SK-N-SH (cell line): ENCODE results near the gene GPN2. TPM values are rescaled to one million over a fixed set of nuclear protein-coding genes. Genes with fewer than 3 reads are reported as not detected.
"Not testable (repeated sequence)": the region's sequence is repeated elsewhere in the genome, so short reads cannot be mapped to it uniquely, and the experiment has no call there.

ENCODE experiments used
- CTCF ChIA-PET: fragments of 300-600, 350-600 bp; formaldehyde crosslinking; extraction: SDS; loops from one replicate; lab custom pipeline; 2021; lab: Yijun Ruan, JAX
- POLR2A ChIA-PET: fragments of 350-600 bp; sonication (Branson Sonifier 250); formaldehyde crosslinking; extraction: SDS; loops from one replicate; lab custom pipeline; 2020; ENCODE audit warnings: antibody characterized with exemption, inconsistent platforms; lab: Yijun Ruan, JAX
- DNase-seq: peaks from one replicate; pipeline ENCODE4 v3.0.0; 2012
- H2AFZ ChIP-seq: fragments of 200-600 bp; sonication (generic); 2 replicates; pipeline ENCODE4 v1.8.1; 2016; ENCODE audit warnings: antibody characterized with exemption, mild to moderate bottlenecking, low read depth
- H3F3A ChIP-seq: fragments of 200-600 bp; sonication (generic); replicated peaks from 2 replicates; pipeline ENCODE3; 2016; ENCODE audit warnings: antibody characterized with exemption, mild to moderate bottlenecking; ENCODE audit not compliant: insufficient read depth
- H3K27ac ChIP-seq, 2 experiments: fragments of 200-500 bp in 1 of 2; fragments of 200-600 bp in 1 of 2; sonication (Bioruptor generic) in 1 of 2; sonication (generic), shearing (Covaris generic) in 1 of 2; 2 replicates each; pipeline versions ENCODE4 v1.5.1 to v1.6.1; 2014 to 2016; ENCODE audit warnings: low read depth in 2 of 2, inconsistent platforms in 1 of 2, low read length in 1 of 2, mild to moderate bottlenecking in 1 of 2, mixed read lengths in 1 of 2
- H3K27me3 ChIP-seq: fragments of 200-600 bp; sonication (generic), shearing (Covaris generic); 2 replicates; pipeline ENCODE4 v1.6.1; 2016; ENCODE audit warnings: mixed run types; ENCODE audit not compliant: insufficient read depth
- H3K36me3 ChIP-seq, 2 experiments: fragments of 200-500 bp in 1 of 2; fragments of 200-600 bp in 1 of 2; sonication (Bioruptor generic) in 1 of 2; sonication (generic) in 1 of 2; replicated peaks in 1 of 2; 2 replicates each; pipeline versions ENCODE3 to v1.5.1; 2014 to 2016; ENCODE audit warnings: low read length in 1 of 2, mild to moderate bottlenecking in 1 of 2; ENCODE audit not compliant: insufficient read depth in 2 of 2, control insufficient read depth in 1 of 2
- H3K4me1 ChIP-seq, 2 experiments: fragments of 200-500 bp in 1 of 2; fragments of 200-600 bp in 1 of 2; sonication (Bioruptor generic) in 1 of 2; sonication (generic), shearing (Covaris generic) in 1 of 2; 2 replicates each; pipeline versions ENCODE4 v1.5.1 to v1.6.1; 2014 to 2016; ENCODE audit warnings: low read depth in 1 of 2, low read length in 1 of 2, mixed run types in 1 of 2; ENCODE audit not compliant: insufficient read depth in 2 of 2, control insufficient read depth in 1 of 2
- H3K4me2 ChIP-seq: fragments of 200-600 bp; sonication (generic), shearing (Covaris generic); 2 replicates; pipeline ENCODE4 v1.6.1; 2017; ENCODE audit warnings: mixed run types
- H3K4me3 ChIP-seq, 2 experiments: fragments of 200-500 bp in 1 of 2; fragments of 200-600 bp in 1 of 2; sonication (Bioruptor generic) in 1 of 2; sonication (generic), shearing (Covaris generic) in 1 of 2; 2 replicates each; pipeline versions ENCODE4 v1.5.1 to v1.8.1; 2014 to 2016; ENCODE audit warnings: low read depth in 2 of 2, inconsistent platforms in 1 of 2, low read length in 1 of 2, mild to moderate bottlenecking in 1 of 2, mixed read lengths in 1 of 2, moderate library complexity in 1 of 2
- H3K79me2 ChIP-seq: fragments of 200-600 bp; sonication (generic); 2 replicates; pipeline ENCODE4 v1.8.1; 2017; ENCODE audit warnings: mild to moderate bottlenecking; ENCODE audit not compliant: insufficient read depth
- H3K9ac ChIP-seq: fragments of 200-600 bp; sonication (generic); 2 replicates; pipeline ENCODE4 v1.6.1; 2017; ENCODE audit warnings: mixed run types
- H3K9me2 ChIP-seq: fragments of 200-600 bp; sonication (generic); 2 replicates; pipeline ENCODE4 v1.6.1; 2017; ENCODE audit warnings: mixed run types
- H3K9me3 ChIP-seq: fragments of 200-600 bp; sonication (generic); 2 replicates; pipeline ENCODE4 v1.6.1; 2017; ENCODE audit warnings: mixed run types, mild to moderate bottlenecking, moderate library complexity
- H4K20me1 ChIP-seq: fragments of 200-600 bp; sonication (generic); 2 replicates; pipeline ENCODE4 v1.6.1; 2017; ENCODE audit warnings: mild to moderate bottlenecking, mixed run types; ENCODE audit not compliant: insufficient read depth
- CHD2 ChIP-seq: fragments of 150-350 bp; IDR thresholded peaks from 2 replicates; pipeline ENCODE4 v1.6.1; 2018; ENCODE audit warnings: low read length; ENCODE audit not compliant: partially characterized antibody
- ELF1 ChIP-seq: IDR thresholded peaks from 2 replicates; pipeline ENCODE4 v1.4.0; 2012
- FOSL2 ChIP-seq: IDR thresholded peaks from 2 replicates; pipeline ENCODE4 v1.4.0; 2012; ENCODE audit warnings: low read depth, mild to moderate bottlenecking, moderate library complexity, borderline replicate concordance
- FOXJ3 ChIP-seq: sonication (generic); formaldehyde crosslinking; IDR thresholded peaks from 2 replicates; pipeline ENCODE4 v1.5.1; 2020; ENCODE audit warnings: mild to moderate bottlenecking, missing genetic modification reagents
- GABPA ChIP-seq: IDR thresholded peaks from 2 replicates; pipeline ENCODE4 v1.4.0; 2012; ENCODE audit warnings: low read depth, mild to moderate bottlenecking
- GATA2 ChIP-seq: sonication (generic); formaldehyde crosslinking; IDR thresholded peaks from 2 replicates; pipeline ENCODE4 v1.5.0; 2020; ENCODE audit warnings: mild to moderate bottlenecking, missing genetic modification reagents
- JUND ChIP-seq: IDR thresholded peaks from 2 replicates; pipeline ENCODE4 v1.4.0; 2012
- MEF2A ChIP-seq: IDR thresholded peaks from 2 replicates; pipeline ENCODE4 v1.4.0; 2012; ENCODE audit warnings: low read depth, borderline replicate concordance
- MXI1 ChIP-seq: IDR thresholded peaks from 2 replicates; pipeline ENCODE4 v1.6.1; 2012; ENCODE audit warnings: mild to moderate bottlenecking, low read depth, low read length, improper control_type of control experiment
- RCOR1 ChIP-seq: fragments of 150-350 bp; IDR thresholded peaks from 2 replicates; pipeline ENCODE4 v1.6.1; 2017; ENCODE audit warnings: antibody characterized with exemption, low read length
- SIN3A ChIP-seq: IDR thresholded peaks from 2 replicates; pipeline ENCODE4 v1.6.1; 2012; ENCODE audit warnings: low read depth, mild to moderate bottlenecking, low read length, moderate library complexity, borderline replicate concordance
- TAF1 ChIP-seq: IDR thresholded peaks from 2 replicates; pipeline ENCODE4 v1.6.1; 2012; ENCODE audit warnings: low read depth, mild to moderate bottlenecking, low read length, moderate library complexity, borderline replicate concordance
- WGBS: methylation state at CpG from one replicate; pipeline ENCODE4 v1.1.6; 2017; ENCODE audit warnings: low lambda C conversion rate; 5-methylcytosine and 5-hydroxymethylcytosine counted together
- polyA plus RNA-seq, 3 experiments: library from polyadenylated mRNA; depleted of rRNA; stranded (reverse); fragments of >200 nt; gene quantifications; 2 replicates each; pipeline ENCODE4 v1.2.3, GENCODE V29; 2012
- TF ChIP-seq, protein P1 (sequence below): IDR thresholded peaks from 2 replicates; pipeline ENCODE4 v1.4.0; 2012; ENCODE audit warnings: low read depth
- TF ChIP-seq, protein P2 (sequence below): fragments of 200-600 bp; sonication (generic); IDR thresholded peaks from 2 replicates; pipeline ENCODE4 v1.6.1; 2017; ENCODE audit warnings: antibody characterized with exemption, mild to moderate bottlenecking, moderate library complexity
- TF ChIP-seq, protein P3 (sequence below): fragments of 150-350 bp; IDR thresholded peaks from 2 replicates; pipeline ENCODE4 v1.6.1; 2016; ENCODE audit warnings: mild to moderate bottlenecking, low read depth, low read length
- TF ChIP-seq, protein P4 (sequence below): IDR thresholded peaks from 2 replicates; pipeline ENCODE4 v1.4.0; 2012; ENCODE audit warnings: low read depth, borderline replicate concordance

The GPN2 gene
- polyA plus RNA-seq, 1 of the 3 experiments (the other 2 are of a cell fraction) = 24.0 TPM

DNA sequence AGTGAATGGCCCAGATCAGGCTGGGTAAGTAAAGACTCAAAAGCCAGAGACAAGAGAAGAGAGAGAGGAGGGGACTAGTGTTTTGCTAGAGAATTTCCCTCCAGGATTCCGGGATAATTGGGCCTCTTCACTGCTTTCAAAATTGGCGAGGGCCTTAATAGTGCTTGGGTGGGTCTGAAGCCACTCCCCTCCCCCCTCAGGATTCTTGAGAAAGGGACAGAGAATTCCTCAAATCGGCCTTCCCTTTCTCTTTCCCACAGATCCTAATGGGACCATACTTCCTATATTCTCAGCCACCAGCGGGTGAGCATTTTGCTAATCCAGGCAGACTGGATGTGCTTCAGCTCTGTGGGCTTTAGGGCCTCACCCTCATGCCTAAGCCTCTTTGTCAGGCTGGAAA, 15.2 kb downstream of the GPN2 start:
- no peak overlapping the region for H3K4me2 ChIP-seq
- H3F3A ChIP-seq = peaks cover 12% of the 10 kb centered on the region
- no peak overlapping the region for H3K27ac ChIP-seq
- H3K27me3 ChIP-seq = no peaks in the 10 kb centered on the region
- H4K20me1 ChIP-seq = no peaks in the 10 kb centered on the region
- peaks cover 0 to 6% of the 10 kb centered on the region in 2 experiments; a peak in 1 of 4 replicates for H3K4me1 ChIP-seq
- no peak overlapping the region for H2AFZ ChIP-seq
- no peaks in the 10 kb centered on the region for H3K9me3 ChIP-seq
- WGBS = 93% methylated on average over 4 of the region's 4 CpGs
- H3K9ac ChIP-seq = no peak overlapping the region
- no peak overlapping the region for H3K4me3 ChIP-seq
- H3K36me3 ChIP-seq = peaks cover 20 to 26% of the 10 kb centered on the region in 2 experiments
- H3K79me2 ChIP-seq = peaks cover 4% of the 10 kb centered on the region; the same call in 1 of the 2 replicates
- no peak for DNase-seq
- no peaks in the 10 kb centered on the region for H3K9me2 ChIP-seq
- no peak for TF ChIP-seq FOSL2
- no peak for TF ChIP-seq JUND
- TF ChIP-seq, protein P1, sequence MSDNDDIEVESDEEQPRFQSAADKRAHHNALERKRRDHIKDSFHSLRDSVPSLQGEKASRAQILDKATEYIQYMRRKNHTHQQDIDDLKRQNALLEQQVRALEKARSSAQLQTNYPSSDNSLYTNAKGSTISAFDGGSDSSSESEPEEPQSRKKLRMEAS = no peak
- TF ChIP-seq RCOR1 = no peak
- no peak for TF ChIP-seq FOXJ3
- TF ChIP-seq, all 33 proteins: peak for 0
- CTCF ChIA-PET = interaction anchor here (1.3 to 1.6 kb wide), 2 partner anchors 10 to 273 kb away, joined by 4 to 6 read pairs; no protein-coding TSS in a partner anchor
- POLR2A ChIA-PET = no interaction called here

DNA sequence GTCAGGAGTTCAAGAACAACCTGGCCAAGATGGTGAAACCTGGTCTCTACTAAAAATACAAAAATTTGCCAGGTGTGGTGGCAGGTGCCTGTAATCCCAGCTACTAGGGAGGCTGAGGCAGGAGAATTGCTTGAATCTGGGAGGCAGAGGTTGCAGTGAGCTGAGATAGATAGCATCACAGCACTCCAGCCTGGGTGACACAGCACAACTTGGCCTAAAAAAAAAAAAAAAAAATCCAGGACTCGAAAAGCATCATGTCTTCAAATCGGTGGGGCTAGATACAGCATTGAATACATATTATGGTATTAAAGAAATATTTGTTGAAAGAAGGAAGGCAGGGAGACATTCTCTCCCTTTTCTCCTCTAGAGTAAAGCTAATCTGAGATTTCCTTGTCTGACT, 17.0 kb downstream of the GPN2 start:
- H2AFZ ChIP-seq, H3K4me3 ChIP-seq, H3K4me1 ChIP-seq, H3K9me3 ChIP-seq, H3K27ac ChIP-seq, H3K27me3 ChIP-seq, H3F3A ChIP-seq, H3K9ac ChIP-seq, H3K9me2 ChIP-seq, H3K4me2 ChIP-seq, DNase-seq, H4K20me1 ChIP-seq, H3K79me2 ChIP-seq: not testable (repeated sequence)
- 21% methylated on average over 2 of the region's 2 CpGs for WGBS
- ChIA-PET POLR2A (interaction anchor here (1.7 kb wide), 1 partner anchor 17 kb away, joined by 3 read pairs; the partner anchor contains the start of gene GPN2), CTCF (interaction anchor here (0.7 to 1.3 kb wide), 2 partner anchors 24 to 39 kb away, joined by 3 read pairs; no protein-coding TSS in a partner anchor)
- peaks cover 16 to 20% of the 10 kb centered on the region in 2 experiments for H3K36me3 ChIP-seq

DNA sequence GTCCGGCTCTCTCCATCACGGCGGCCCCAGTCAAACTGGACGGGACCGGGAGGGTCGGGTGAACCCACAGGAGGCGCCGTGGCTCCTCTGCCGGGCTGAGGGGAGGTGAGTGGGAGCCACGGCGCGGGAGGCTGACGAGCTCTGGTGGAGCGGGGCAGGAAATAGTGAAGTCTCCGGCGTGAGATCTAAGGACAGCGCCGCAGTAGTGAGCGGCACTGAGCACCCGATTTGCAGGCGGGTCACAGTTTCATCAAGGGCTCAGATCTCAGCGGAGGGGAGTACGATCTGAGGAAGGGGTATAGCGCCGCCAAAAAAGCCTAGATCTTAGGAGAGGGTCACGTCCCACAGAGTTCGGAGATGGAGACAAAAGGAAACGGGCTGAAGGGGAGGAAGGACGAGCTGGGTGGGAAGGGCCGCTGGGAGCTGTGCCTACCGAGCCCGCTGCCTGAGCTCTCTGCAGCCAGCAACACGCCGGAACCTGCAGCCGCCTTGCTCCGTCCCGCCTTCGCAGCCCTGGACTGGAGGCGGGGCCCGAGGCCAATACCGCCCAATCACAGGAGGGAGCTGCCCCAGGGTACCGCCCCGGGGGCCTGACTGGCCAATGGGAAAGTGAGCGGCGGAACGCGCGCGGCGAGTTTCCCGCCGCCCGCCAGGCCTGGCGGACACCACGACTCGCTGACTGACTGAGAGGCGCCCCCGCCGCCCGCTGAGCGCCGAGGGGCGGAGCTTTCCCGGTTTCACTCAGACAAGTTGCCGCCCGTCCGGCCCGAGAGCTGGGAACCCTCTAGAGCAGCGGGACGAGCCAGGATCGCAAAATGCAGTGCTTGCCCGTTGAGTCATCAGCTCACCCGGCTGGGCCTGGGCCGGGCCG, 25.2 kb downstream of the GPN2 start:
- Histone ChIP-seq H3F3A (peaks cover 17% of the 10 kb centered on the region), H3K9ac (peak overlapping the region; percentile 83), H3K9me3 (no peaks in the 10 kb centered on the region), H2AFZ (peak overlapping the region; percentile 97), H3K27ac (peak overlapping the region; percentile 84 to 94), H3K27me3 (no peaks in the 10 kb centered on the region), H3K79me2 (no peaks in the 10 kb centered on the region), H3K4me3 (peak overlapping the region; percentile 56 to 90), H3K36me3 (no peaks in the 10 kb centered on the region), H4K20me1 (no peaks in the 10 kb centered on the region), H3K9me2 (no peaks in the 10 kb centered on the region), H3K4me1 (peaks cover 6 to 7% of the 10 kb centered on the region in 2 experiments; a peak in 2 of 4 replicates), H3K4me2 (peak overlapping the region; percentile 98)
- ChIA-PET CTCF (interaction anchor here (0.8 to 1.7 kb wide), 7 partner anchors 9 to 77 kb away, joined by 3 to 9 read pairs (median 4); partner anchors contain the start of genes GPATCH3 and PIGV), POLR2A (interaction anchor here (0.8 to 1.4 kb wide), 7 partner anchors 10 to 77 kb away, joined by 3 to 7 read pairs (median 4); partner anchors contain the start of genes GPATCH3, GPN2 and PIGV)
- WGBS = 1% methylated on average over 47 of the region's 75 CpGs
- peak; percentile 97 for DNase-seq
- TF ChIP-seq, protein P2, sequence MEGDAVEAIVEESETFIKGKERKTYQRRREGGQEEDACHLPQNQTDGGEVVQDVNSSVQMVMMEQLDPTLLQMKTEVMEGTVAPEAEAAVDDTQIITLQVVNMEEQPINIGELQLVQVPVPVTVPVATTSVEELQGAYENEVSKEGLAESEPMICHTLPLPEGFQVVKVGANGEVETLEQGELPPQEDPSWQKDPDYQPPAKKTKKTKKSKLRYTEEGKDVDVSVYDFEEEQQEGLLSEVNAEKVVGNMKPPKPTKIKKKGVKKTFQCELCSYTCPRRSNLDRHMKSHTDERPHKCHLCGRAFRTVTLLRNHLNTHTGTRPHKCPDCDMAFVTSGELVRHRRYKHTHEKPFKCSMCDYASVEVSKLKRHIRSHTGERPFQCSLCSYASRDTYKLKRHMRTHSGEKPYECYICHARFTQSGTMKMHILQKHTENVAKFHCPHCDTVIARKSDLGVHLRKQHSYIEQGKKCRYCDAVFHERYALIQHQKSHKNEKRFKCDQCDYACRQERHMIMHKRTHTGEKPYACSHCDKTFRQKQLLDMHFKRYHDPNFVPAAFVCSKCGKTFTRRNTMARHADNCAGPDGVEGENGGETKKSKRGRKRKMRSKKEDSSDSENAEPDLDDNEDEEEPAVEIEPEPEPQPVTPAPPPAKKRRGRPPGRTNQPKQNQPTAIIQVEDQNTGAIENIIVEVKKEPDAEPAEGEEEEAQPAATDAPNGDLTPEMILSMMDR = no peak; the same call in 1 of the 2 replicates
- TF ChIP-seq, protein P3, sequence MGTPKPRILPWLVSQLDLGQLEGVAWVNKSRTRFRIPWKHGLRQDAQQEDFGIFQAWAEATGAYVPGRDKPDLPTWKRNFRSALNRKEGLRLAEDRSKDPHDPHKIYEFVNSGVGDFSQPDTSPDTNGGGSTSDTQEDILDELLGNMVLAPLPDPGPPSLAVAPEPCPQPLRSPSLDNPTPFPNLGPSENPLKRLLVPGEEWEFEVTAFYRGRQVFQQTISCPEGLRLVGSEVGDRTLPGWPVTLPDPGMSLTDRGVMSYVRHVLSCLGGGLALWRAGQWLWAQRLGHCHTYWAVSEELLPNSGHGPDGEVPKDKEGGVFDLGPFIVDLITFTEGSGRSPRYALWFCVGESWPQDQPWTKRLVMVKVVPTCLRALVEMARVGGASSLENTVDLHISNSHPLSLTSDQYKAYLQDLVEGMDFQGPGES = peak; percentile 73
- TF ChIP-seq ELF1 (peak; percentile 64), SIN3A (peak; percentile 60; the same call in 1 of the 2 replicates), CHD2 (peak; percentile 34), JUND (peak; percentile 52; the same call in 1 of the 2 replicates), MEF2A (no peak), TAF1 (peak; percentile 87), GATA2 (CRISPR knock-in tag) (no peak), MXI1 (peak; percentile 83), GABPA (peak; percentile 70)
- TF ChIP-seq, protein P4, sequence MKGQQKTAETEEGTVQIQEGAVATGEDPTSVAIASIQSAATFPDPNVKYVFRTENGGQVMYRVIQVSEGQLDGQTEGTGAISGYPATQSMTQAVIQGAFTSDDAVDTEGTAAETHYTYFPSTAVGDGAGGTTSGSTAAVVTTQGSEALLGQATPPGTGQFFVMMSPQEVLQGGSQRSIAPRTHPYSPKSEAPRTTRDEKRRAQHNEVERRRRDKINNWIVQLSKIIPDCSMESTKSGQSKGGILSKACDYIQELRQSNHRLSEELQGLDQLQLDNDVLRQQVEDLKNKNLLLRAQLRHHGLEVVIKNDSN = no peak
